ENCODE results near the gene SMC2.

Gene SMC2

DNA sequence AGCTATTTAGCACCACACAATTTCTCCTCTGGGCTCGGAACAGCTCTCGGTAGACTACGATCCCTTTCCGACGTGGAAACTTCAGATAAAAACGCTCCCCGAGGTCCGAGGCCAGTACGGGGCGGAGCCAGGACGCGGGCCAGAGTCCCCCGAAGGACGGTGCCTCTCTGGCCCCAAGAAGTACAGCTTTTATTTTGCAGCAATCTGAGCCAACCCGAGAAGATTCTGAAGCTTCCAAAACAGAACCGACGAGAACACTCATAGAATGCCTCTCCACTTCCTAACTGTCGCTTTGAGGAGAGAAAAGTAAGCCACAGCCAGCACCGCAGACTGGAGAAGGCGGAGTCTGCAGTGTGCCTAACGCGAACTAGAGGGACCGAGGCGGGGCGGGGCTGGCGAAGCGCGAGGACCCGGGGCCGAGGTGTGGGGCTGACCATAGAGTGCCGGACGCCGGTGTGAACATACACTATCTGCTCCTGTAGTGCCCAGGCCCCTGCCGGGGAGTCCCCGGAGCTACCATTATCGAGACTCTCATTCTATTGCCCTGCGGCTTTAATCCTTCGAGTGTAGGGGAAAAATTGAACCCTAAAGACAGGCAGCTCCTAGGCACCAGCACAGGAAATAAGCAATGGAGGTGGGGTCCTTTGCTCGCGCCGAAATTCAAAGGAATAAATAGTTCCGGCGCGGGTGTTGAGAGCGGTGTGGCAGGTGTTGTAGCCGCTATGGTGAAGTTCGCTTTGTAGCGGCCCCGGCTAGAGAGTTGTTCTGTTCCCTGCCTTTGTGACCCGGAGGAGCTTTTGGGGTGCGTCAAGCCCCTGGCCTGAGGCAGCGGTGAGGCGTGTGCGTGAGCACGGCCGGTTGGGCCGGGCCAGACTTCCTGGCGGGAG, at the start of gene SMC2:
Gene SMC2 (plus strand): TSS at position 663 of the 887 bp plus-strand sequence. CDS start 1,076 bp downstream, outside the sequence.
- DNase-seq (ENCODE audit: low read depth in 2 of 2) = peak; percentile 86 to 90

DNA sequence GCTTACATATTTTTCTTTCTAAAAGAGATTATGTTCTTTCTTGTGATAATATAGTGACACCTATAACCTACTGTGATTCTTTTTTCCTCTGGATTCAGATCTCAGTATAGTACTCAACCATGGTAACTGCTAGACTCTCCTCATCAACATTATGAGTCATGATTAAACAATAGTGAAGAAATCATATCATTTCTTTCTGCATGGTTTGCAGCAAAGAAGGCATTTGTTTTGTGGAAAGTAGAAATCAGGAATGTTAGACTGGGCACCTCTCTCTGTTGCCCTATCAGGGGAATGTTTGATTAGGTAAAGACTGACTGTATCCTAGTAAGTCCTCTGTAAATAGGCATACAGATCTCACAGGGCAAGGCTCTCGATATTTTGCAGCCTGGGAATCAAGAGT, 25.6 kb upstream of the SMC2 start:
- no peak for DNase-seq (ENCODE audit: low read depth in 2 of 2)

DNA sequence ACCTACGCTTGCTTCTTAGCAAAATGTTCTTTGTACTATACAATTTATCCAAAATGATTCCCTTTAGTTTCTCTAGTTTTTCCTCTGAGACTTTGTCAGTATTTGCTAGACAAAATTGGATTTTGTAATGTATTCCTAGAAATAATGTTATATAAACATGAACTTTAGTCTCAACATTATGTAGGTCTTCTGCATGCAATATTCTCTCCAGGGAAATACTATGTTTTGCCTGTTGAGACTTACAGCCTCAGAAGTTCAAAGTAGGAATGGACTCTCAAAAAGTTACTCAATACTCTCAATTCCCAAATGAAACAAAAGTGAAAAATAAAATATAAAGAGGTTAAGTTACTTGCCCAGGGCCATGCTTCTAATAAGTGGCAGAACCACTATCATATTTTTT, 24.8 kb upstream of the SMC2 start:
- DNase-seq (ENCODE audit: low read depth in 2 of 2) = no peak

GRCh38 chr9:104071589-104071988, 22.5 kb upstream of the SMC2 start:
- no peak for DNase-seq (ENCODE audit: low read depth in 2 of 2)

GRCh38 chr9:104073098-104073769, 20.9 kb upstream of the SMC2 start:
- DNase-seq (ENCODE audit: low read depth in 2 of 2) = no peak

- DNase-seq (ENCODE audit: low read depth in 2 of 2) = no peak
Observed at GRCh38 chr9:104073770-104074133, 20.4 kb upstream of the SMC2 start.

DNA sequence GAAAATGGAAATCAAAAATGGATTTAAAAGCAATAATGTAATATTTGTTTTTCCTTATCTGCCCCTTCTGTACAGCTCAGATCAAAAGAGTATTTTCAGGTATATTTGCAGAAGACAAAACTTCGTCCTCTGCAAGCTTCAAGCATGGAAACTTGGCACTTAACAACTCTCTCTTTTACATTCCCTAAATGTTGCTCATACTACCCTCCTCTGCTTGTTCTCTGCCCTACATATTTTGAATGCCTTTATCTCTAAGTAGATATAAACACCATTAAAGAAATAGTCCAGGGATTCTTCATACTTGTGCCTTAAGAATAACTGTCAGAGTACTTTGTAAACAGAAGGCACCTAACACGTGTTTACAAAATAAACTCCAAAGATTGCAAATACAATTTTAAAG, 19.2 kb upstream of the SMC2 start:
- DNase-seq (ENCODE audit: low read depth in 2 of 2) = no peak

DNA sequence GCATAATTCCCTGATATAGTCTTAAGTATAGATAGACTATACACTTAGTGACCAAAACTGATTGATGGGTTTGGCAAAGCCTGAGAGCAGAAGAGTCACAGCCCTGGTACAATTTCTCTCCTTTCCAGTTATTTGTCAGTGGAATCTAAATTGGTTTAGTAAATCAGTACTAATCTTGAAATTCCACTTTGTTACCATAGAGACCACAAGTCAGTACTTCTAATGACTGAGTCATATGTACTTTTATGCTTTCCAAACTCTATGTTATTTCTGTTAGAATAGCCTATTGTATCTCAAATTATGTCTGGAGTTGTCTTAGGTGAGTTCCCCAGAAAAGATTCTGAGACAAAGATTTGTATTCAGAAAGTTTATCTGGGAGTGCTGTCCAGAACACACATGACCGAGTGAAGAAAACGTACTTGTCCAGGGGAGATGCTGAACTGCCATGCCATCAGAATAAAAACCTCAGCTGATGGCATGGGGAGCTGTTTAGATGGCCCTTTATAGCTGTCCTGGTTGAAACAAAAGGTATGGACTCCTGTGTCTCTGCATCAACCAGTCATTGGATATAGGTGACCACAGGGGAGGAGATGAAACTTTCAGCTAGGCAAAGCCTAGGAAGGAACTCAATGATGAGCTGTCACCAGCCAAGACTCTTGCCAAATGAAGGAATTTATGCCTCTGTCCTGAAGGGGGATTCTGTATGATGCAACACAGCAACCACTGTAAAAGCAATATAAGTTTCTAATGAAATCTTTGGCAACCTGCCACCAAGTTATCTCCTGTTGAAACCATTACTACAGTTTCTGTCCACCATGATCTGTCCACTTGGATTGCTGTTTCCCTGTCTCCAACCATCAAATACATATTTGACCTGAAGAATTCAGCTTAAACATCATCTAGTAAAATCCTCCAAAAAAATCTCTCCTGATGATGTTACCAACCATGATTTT, 18.0 kb upstream of the SMC2 start:
- DNase-seq (ENCODE audit: low read depth in 2 of 2) = no peak

- no peak for DNase-seq (ENCODE audit: low read depth in 2 of 2)
Observed at GRCh38 chr9:104078596-104078995, 15.5 kb upstream of the SMC2 start.

DNA sequence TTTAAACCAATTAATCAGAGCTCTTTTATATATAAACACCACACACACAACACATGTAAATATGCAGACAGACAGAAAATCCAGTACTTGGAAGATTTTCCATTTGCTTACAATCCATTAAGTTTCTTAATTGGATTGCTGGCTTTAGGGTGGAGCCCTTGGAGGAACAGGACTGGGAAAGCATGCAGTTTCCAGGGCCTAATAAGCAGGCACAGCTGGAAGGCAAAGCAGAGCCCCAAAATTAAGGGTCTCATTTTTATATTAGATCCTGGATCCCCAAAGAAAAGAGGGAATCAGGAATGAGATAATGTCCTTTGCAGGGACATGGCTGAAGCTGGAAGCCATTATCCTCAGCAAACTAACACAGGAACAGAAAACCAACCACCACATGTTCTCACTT, 13.1 kb upstream of the SMC2 start:
- DNase-seq (ENCODE audit: low read depth in 2 of 2) = no peak

- no peak for DNase-seq (ENCODE audit: low read depth in 2 of 2)
Observed at GRCh38 chr9:104082168-104082567, 11.9 kb upstream of the SMC2 start.

DNA sequence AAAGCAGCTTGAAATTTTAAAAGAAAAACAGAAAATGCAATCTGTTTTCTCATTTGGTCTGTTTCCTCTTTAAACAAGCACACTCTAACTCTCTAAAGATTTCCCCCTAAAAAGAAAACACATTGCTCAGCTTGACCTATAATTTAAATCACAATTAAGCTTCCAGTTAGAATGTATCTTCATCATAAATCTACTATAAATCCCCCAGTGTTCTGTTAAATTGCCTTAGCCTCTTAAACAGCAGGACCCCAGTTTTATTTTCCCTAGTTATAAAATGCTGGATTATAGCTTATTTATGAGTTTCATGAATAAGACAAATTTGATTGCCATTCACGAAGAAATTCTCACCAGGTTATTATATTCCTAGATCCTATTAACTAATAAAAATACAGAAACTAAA, 8.6 kb upstream of the SMC2 start:
- no peak for DNase-seq (ENCODE audit: low read depth in 2 of 2)

DNA sequence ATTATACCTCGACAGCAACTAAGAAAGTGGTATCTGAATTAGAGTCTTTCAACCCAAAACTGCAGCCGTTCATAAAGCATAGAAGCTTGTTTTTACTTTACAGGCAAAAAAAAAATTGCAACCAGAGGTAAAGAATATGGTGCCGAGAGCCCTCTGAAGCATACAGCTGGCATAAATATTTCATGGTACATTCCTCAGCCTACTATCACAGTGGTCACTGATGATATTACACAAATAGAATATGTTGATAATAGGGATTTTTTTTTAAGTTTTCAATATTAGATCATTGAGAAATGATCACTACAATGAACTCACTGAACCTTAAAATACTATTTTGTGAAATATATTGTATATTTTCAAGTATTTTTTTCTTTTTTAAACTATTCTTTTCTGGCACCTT, 6.2 kb upstream of the SMC2 start:
- DNase-seq (ENCODE audit: low read depth in 2 of 2) = no peak

DNA sequence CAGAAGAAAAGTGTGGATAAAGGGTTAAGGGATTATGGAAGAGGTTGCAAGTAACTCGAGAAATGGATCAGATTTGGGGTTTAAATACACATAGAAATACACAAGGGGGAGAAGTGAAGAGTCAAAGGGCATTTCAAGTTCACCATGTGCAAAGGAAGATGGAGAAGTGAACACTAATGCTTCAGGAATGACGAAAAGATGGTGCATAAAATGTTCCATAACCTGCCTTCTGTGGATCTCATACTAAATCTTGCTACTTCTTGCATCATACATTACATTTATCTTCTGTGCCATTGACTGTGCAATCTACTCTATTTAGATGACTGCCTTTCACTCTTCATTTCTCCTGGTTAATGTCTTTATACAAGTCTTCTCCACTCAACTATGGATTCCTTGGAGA, 5.7 kb upstream of the SMC2 start:
- DNase-seq (ENCODE audit: low read depth in 2 of 2) = no peak

DNA sequence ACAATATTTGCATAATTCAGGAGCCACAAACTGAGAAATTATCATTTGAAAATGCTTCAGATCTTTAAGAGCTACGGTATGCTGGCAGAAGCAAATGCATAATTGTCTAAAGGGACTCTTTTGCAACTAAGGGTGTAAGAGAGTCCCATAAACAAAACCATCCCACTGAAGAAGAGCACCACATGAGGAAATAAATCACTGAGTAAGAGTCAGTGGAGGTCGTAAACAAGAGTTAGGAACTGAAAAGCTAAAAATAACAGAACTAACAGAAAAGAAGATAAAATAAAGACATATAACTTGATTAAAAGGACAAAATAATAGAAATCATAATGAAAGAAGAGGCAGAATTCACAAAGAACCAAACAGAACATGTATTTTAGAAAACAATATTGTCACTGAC, 3.5 kb upstream of the SMC2 start:
- DNase-seq (ENCODE audit: low read depth in 2 of 2) = no peak

DNA sequence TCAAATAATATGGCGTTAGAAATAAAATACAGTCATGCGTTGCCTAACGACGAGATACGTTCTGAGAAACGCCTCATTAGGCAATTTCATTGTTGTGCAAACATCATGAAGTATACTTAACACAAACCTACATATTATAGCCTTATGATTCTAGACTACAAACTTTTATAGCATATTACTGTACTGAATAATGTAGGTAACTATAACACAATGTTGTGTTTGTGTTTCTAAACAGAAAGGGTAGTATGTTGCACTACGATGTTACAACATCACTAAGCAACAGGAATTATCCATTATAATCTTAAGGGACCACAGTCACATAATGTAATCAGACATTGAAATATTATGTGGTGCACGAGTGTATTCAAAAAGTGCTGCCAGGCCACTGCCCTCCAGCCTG, 3.0 kb upstream of the SMC2 start:
- DNase-seq (ENCODE audit: low read depth in 2 of 2) = no peak

GRCh38 chr9:104091708-104092107, 2.4 kb upstream of the SMC2 start:
- DNase-seq (ENCODE audit: low read depth in 2 of 2) = no peak

GRCh38 chr9:104092192-104092591, 1.9 kb upstream of the SMC2 start:
- DNase-seq (ENCODE audit: low read depth in 2 of 2) = no peak

DNA sequence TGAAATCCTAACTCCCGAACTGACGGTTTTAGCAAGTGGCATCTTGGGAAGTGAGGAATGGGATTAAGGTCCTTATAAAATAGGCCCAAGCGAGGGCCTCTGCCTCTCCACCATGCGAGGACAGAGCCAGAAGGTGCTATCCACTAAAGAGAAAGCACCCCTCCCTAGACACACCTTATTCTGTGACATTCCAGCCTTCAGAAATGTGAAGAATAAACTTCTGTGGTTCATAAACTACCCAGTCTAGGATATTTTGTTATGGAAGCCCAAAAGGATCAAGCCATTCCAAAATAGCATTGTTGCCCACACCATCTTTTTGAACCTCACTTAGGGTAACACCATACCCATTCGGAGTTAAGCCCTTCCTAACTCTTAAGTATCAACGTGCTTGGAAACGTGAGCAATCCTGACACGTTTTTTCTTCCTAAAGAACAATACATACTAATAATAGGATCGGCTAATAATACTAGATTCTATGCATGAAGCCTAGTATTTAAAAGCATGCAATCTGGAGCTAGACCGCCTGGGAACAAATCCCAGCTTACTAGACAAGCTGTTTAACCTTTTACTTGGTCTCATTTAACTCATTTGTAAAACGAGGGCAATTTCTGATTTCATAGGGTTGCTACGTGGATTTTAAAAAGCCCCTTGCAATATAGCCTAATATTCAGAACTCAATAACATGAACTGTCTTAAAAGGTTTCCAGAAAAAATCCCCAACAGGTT, 1.1 kb upstream of the SMC2 start:
- DNase-seq (ENCODE audit: low read depth in 2 of 2) = no peak

DNA sequence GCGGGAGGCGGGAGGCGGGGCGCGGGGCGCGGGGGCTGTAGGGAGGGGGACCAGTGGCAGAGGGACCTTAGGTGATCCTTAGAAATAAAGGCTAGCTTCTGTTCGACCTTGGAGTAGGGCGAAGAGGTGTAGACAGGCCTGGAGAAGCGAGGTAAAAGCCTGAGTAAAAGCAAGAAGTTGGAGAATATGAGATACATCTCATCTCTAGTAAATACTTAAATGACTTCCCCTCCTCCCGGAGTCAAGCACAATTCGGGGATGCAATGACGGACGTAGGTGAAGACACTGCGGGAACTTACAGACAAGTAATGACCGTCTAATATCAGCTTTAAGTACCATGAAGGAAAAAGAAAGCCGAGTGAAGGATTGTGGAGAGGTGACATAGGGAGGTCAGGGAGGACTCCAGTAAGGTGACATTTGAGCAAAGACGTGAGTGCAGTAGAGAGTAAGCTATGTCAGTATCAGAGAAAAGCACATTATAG, 466 bp downstream of the SMC2 start:
- no peak for DNase-seq (ENCODE audit: low read depth in 2 of 2)

DNA sequence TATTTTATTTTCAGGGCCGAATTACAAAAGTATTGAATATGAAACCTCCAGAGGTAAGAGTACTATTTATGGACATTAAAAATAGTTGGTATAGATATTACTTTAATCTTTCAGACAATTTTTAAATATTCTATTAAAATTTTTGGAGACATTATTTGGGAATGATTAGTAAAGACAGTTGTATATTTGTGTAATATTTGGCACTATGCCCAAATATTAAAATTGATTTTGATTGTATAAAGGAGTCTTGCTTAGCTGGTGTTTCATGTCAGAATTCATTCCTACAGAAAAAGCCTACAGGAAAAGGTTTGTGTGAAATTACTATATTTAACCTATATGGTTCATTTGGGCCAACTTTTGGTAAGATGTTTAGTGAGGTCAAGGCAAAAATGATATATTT, 5.5 kb downstream of the SMC2 start:
- no peak for DNase-seq (ENCODE audit: low read depth in 2 of 2)
